GM12878 (cell line): ENCODE measurements around the gene SNRNP200. TPM values are rescaled to one million over a fixed set of nuclear protein-coding genes. Genes with fewer than 3 reads are reported as not detected.

Experiments
- CHD2 ChIP-seq: IDR thresholded peaks from 2 replicates; pipeline ENCODE4 v1.6.1; 2011; ENCODE audit warnings: low read depth, low read length, improper control_type of control experiment, borderline replicate concordance
- HDAC2 ChIP-seq: fragments of 200-600 bp; sonication (generic); IDR thresholded peaks from 2 replicates; pipeline ENCODE4 v1.6.1; 2017
- MEF2A ChIP-seq: IDR thresholded peaks from 2 replicates; pipeline ENCODE4 v1.6.1; 2011; ENCODE audit warnings: low read depth, mild to moderate bottlenecking, low read length, moderate library complexity; ENCODE audit not compliant: insufficient read depth
- NFYA ChIP-seq: IDR thresholded peaks from 2 replicates; pipeline ENCODE4 v1.6.1; 2011; ENCODE audit warnings: low read depth, mild to moderate bottlenecking, low read length, improper control_type of control experiment, borderline replicate concordance
- RAD21 ChIP-seq: IDR thresholded peaks from 2 replicates; pipeline ENCODE4 v1.6.1; 2011; ENCODE audit warnings: mild to moderate bottlenecking, low read depth, low read length, moderate library complexity; ENCODE audit not compliant: insufficient read depth
- RBBP5 ChIP-seq: fragments of 200-600 bp; sonication (generic); conservative IDR thresholded peaks from 2 replicates; pipeline ENCODE4 v1.6.1; 2016
- SMARCA5 ChIP-seq: fragments of 450-650 bp; IDR thresholded peaks from 2 replicates; pipeline ENCODE4 v1.6.1; 2017; ENCODE audit warnings: mild to moderate bottlenecking
- SMC3 ChIP-seq: IDR thresholded peaks from 2 replicates; pipeline ENCODE4 v1.6.1; 2011; ENCODE audit warnings: low read length, improper control_type of control experiment, borderline replicate concordance
- SUPT20H ChIP-seq: IDR thresholded peaks from 2 replicates; pipeline ENCODE4 v1.6.1; 2011; ENCODE audit warnings: low read depth, mild to moderate bottlenecking, low read length, moderate library complexity, borderline replicate concordance; ENCODE audit not compliant: control insufficient read depth
- YY1 ChIP-seq: IDR thresholded peaks from 2 replicates; pipeline ENCODE4 v1.6.1; 2011; ENCODE audit warnings: low read depth, mild to moderate bottlenecking, low read length
- ZBTB40 ChIP-seq: fragments of 450-650 bp; IDR thresholded peaks from 2 replicates; pipeline ENCODE4 v1.6.1; 2016; ENCODE audit warnings: mild to moderate bottlenecking, moderate library complexity, borderline replicate concordance
- polyA plus RNA-seq, 11 experiments: library from polyadenylated mRNA; depleted of rRNA in 4 of 11; unstranded in 6 of 11; stranded (reverse) in 5 of 11; fragments of >200 nt; fragmentation: Nextera tagmentation in 4 of 11; fragmentation: Illumina TruSeq in 1 of 11; extraction: Ambion mirVana in 4 of 11; extraction: Trizol in 1 of 11; gene quantifications; 1 replicate in 1 of 11; 2 replicates in 10 of 11; pipeline versions ENCODE4 v1.2.1 to v1.2.3, GENCODE V29; 2011 to 2016; ENCODE audit warnings: inconsistent platforms in 2 of 11, missing spikeins in 2 of 11, low read depth in 1 of 11
- total RNA-seq, 4 experiments: library from RNA; depleted of rRNA in 3 of 4; stranded (reverse); fragments of >200 nt in 3 of 4; fragmentation: Illumina TruSeq in 1 of 4; extraction: Trizol in 1 of 4; gene quantifications; 2 replicates each; pipeline versions ENCODE4 v1.2.1 to v1.2.3, GENCODE V29; 2013 to 2021
- TF ChIP-seq, protein P1 (sequence below): fragments of 450-650 bp; IDR thresholded peaks from 2 replicates; pipeline ENCODE4 v1.6.1; 2017; ENCODE audit warnings: antibody characterized with exemption, mild to moderate bottlenecking, moderate library complexity
- TF ChIP-seq, protein P2 (sequence below): IDR thresholded peaks from 2 replicates; pipeline ENCODE4 v1.6.1; 2011; ENCODE audit warnings: low read depth, low read length, improper control_type of control experiment, borderline replicate concordance
- TF ChIP-seq, protein P3 (sequence below): fragments of 450-650 bp; IDR thresholded peaks from 2 replicates; pipeline ENCODE4 v1.6.1; 2017; ENCODE audit warnings: mild to moderate bottlenecking, moderate library complexity

Gene SNRNP200
- total and polyA plus RNA-seq, 10 of the 15 experiments (the other 5 are each of a cell fraction or from before 2014, with no cell fraction given) = 59.2 to 176 (median 106) TPM

- TF ChIP-seq, protein P1, sequence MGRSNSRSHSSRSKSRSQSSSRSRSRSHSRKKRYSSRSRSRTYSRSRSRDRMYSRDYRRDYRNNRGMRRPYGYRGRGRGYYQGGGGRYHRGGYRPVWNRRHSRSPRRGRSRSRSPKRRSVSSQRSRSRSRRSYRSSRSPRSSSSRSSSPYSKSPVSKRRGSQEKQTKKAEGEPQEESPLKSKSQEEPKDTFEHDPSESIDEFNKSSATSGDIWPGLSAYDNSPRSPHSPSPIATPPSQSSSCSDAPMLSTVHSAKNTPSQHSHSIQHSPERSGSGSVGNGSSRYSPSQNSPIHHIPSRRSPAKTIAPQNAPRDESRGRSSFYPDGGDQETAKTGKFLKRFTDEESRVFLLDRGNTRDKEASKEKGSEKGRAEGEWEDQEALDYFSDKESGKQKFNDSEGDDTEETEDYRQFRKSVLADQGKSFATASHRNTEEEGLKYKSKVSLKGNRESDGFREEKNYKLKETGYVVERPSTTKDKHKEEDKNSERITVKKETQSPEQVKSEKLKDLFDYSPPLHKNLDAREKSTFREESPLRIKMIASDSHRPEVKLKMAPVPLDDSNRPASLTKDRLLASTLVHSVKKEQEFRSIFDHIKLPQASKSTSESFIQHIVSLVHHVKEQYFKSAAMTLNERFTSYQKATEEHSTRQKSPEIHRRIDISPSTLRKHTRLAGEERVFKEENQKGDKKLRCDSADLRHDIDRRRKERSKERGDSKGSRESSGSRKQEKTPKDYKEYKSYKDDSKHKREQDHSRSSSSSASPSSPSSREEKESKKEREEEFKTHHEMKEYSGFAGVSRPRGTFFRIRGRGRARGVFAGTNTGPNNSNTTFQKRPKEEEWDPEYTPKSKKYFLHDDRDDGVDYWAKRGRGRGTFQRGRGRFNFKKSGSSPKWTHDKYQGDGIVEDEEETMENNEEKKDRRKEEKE = no peak
- TF ChIP-seq RAD21 (no peak), SMC3 (0 out of 2 replicates have a peak, but pooled peaks have one; percentile 5), YY1 (peak; percentile 79), SUPT20H (no peak), CHD2 (0 out of 2 replicates have a peak, but pooled peaks have one; percentile 52), NFYA (no peak), SMARCA5 (no peak), MEF2A (no peak), HDAC2 (no peak), RBBP5 (no peak), ZBTB40 (peak; percentile 98)
- TF ChIP-seq, protein P2, sequence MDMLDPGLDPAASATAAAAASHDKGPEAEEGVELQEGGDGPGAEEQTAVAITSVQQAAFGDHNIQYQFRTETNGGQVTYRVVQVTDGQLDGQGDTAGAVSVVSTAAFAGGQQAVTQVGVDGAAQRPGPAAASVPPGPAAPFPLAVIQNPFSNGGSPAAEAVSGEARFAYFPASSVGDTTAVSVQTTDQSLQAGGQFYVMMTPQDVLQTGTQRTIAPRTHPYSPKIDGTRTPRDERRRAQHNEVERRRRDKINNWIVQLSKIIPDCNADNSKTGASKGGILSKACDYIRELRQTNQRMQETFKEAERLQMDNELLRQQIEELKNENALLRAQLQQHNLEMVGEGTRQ = no peak
- TF ChIP-seq, protein P3, sequence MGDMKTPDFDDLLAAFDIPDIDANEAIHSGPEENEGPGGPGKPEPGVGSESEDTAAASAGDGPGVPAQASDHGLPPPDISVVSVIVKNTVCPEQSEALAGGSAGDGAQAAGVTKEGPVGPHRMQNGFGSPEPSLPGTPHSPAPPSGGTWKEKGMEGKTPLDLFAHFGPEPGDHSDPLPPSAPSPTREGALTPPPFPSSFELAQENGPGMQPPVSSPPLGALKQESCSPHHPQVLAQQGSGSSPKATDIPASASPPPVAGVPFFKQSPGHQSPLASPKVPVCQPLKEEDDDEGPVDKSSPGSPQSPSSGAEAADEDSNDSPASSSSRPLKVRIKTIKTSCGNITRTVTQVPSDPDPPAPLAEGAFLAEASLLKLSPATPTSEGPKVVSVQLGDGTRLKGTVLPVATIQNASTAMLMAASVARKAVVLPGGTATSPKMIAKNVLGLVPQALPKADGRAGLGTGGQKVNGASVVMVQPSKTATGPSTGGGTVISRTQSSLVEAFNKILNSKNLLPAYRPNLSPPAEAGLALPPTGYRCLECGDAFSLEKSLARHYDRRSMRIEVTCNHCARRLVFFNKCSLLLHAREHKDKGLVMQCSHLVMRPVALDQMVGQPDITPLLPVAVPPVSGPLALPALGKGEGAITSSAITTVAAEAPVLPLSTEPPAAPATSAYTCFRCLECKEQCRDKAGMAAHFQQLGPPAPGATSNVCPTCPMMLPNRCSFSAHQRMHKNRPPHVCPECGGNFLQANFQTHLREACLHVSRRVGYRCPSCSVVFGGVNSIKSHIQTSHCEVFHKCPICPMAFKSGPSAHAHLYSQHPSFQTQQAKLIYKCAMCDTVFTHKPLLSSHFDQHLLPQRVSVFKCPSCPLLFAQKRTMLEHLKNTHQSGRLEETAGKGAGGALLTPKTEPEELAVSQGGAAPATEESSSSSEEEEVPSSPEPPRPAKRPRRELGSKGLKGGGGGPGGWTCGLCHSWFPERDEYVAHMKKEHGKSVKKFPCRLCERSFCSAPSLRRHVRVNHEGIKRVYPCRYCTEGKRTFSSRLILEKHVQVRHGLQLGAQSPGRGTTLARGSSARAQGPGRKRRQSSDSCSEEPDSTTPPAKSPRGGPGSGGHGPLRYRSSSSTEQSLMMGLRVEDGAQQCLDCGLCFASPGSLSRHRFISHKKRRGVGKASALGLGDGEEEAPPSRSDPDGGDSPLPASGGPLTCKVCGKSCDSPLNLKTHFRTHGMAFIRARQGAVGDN = no peak; the same call in 1 of the 2 replicates
Observed at GRCh38 chr2:96305091-96305978, at the start of gene SNRNP200 (continued).
